Osteocyte (in vitro differentiated cells): ENCODE results near the gene NFIB. TPM values are rescaled to one million over a fixed set of nuclear protein-coding genes. Genes with fewer than 3 reads are reported as not detected.

Source experiments
- DNase-seq: peaks from one replicate; pipeline ENCODE4 v3.0.0; 2021; ENCODE audit warnings: mixed read lengths; ENCODE audit not compliant: unreplicated experiment; ENCODE audit errors: extremely low spot score
- H3K27ac Mint-ChIP-seq: one replicate; pipeline ENCODE4 v1.8.0; 2021; ENCODE audit warnings: mild to moderate bottlenecking, mixed read lengths; ENCODE audit not compliant: unreplicated experiment
- H3K27me3 Mint-ChIP-seq: one replicate; pipeline ENCODE4 v1.8.0; 2021; ENCODE audit warnings: mixed read lengths; ENCODE audit not compliant: unreplicated experiment
- H3K36me3 Mint-ChIP-seq: one replicate; pipeline ENCODE4 v1.8.0; 2021; ENCODE audit warnings: mixed read lengths; ENCODE audit not compliant: unreplicated experiment
- H3K4me1 Mint-ChIP-seq: one replicate; pipeline ENCODE4 v1.8.0; 2021; ENCODE audit warnings: mixed read lengths; ENCODE audit not compliant: unreplicated experiment
- H3K4me3 Mint-ChIP-seq: one replicate; pipeline ENCODE4 v1.8.0; 2021; ENCODE audit warnings: mild to moderate bottlenecking, moderate library complexity, mixed read lengths; ENCODE audit not compliant: unreplicated experiment
- H3K9me3 Mint-ChIP-seq: one replicate; pipeline ENCODE4 v1.8.0; 2021; ENCODE audit warnings: mixed read lengths; ENCODE audit not compliant: unreplicated experiment
- total RNA-seq: library from RNA; stranded (reverse); gene quantifications from 2 replicates; pipeline ENCODE4 v1.2.1, GENCODE V29; 2021
- TF ChIP-seq, protein P1 (sequence below): fragments of 200-600 bp; sonication (generic); IDR thresholded peaks from 2 replicates; pipeline ENCODE4 v1.5.0; 2021; ENCODE audit warnings: antibody characterized with exemption, mild to moderate bottlenecking, moderate library complexity

NFIB gene
- total RNA-seq, 1 donor from 2014 or later, result 36.1 TPM

DNA sequence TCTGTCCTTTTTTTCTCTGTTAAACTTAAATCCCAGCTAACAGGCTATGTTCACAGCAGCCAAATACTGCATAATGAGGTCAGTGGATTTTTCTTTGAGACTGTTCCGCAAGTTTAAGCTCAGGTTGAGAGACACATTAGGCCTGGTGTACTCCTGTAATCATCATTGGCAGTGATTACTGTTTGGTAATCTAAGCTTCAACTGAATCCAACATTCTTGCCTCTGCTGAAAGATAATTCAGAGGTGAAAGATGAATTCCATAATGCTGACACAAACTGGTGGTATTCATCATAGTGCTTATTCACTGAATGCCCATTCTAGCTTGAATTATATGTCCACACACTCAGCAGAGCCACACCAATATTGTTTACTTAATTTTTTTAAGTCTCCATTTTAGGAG, 108.5 kb downstream of the NFIB start:
- Mint-ChIP-seq H3K36me3 (peaks cover 2% of the 10 kb centered on the region), H3K4me1 (peaks cover 43% of the 10 kb centered on the region)

DNA sequence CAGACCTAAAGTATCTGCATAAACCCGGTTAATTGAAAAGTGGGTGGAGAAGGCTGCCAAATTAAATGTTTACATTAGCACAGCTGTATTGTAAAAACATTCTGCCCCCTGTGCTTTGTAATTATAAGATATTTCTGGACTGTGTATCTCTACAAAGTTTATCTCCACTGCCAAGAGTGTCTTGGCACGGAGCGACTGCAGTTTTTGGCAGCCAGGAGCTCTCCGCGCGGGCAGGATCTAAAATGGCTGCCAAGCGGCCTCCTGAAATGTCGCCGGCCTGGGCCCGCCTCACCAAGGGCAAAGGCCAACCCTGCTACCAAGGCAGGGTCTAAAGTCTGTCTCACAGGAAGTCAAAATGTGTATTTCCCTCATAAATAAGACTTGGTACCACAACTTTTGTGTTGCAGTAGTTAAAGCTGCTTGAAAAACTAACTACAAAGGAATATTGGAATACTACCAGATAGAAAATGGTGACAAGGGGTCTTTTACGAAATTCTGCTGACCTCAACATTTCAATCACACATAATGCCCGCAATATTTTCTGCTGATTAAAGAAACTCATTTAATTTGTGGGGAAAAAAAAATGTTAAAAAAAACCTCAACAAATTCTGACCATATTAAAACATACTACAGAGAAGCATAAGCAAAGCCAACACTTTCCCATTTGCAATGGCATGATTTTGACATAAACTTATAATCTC, 110.4 kb downstream of the NFIB start:
- Mint-ChIP-seq H3K4me3 (no peak overlapping the region), H3K4me1 (peaks cover 34% of the 10 kb centered on the region), H3K27me3 (no peaks in the 10 kb centered on the region), H3K36me3 (peaks cover 2% of the 10 kb centered on the region), H3K9me3 (no peaks in the 10 kb centered on the region), H3K27ac (no peak overlapping the region)
- TF ChIP-seq, protein P1, sequence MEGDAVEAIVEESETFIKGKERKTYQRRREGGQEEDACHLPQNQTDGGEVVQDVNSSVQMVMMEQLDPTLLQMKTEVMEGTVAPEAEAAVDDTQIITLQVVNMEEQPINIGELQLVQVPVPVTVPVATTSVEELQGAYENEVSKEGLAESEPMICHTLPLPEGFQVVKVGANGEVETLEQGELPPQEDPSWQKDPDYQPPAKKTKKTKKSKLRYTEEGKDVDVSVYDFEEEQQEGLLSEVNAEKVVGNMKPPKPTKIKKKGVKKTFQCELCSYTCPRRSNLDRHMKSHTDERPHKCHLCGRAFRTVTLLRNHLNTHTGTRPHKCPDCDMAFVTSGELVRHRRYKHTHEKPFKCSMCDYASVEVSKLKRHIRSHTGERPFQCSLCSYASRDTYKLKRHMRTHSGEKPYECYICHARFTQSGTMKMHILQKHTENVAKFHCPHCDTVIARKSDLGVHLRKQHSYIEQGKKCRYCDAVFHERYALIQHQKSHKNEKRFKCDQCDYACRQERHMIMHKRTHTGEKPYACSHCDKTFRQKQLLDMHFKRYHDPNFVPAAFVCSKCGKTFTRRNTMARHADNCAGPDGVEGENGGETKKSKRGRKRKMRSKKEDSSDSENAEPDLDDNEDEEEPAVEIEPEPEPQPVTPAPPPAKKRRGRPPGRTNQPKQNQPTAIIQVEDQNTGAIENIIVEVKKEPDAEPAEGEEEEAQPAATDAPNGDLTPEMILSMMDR, result no peak
- DNase-seq, result no peak

More for the DNA sequence above, 108.5 kb downstream of the NFIB start:
- no peak for DNase-seq
- TF ChIP-seq, protein P1, result no peak
- H3K9me3 Mint-ChIP-seq, result no peaks in the 10 kb centered on the region
- H3K4me3 Mint-ChIP-seq, result no peak overlapping the region
- H3K27ac Mint-ChIP-seq, result no peak overlapping the region
- H3K27me3 Mint-ChIP-seq, result no peaks in the 10 kb centered on the region

DNA sequence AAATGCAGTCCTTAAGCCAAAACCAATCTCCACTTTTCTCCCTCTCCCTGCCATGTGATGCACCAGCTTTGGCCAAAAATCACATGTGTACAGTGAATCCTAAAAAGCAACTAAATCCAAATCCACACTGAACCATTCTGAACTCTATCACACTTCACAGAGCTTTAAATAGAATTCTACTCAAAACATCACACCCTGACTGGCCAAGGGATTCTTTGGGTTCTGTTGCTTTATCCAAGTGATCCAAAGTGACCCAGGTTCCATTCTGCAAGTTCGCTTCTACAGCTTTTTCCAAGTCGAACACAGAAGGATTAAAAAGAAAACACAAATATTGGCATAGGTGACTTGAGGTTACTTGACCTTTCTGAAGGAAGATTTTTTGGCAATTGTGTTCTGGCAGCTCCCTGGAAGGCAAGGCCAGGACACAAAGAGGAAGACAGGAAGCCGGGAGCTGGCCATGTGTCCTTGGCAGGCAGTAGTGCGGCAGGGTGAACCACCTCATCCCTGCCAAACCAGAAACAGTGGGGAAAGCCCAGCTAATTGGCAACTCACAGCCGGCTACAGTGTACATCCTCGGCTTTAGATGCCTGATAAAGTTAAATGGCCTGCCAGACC, 115.0 kb downstream of the NFIB start:
- no peak overlapping the region for H3K27ac Mint-ChIP-seq
- peaks cover 24% of the 10 kb centered on the region for H3K4me1 Mint-ChIP-seq
- no peaks in the 10 kb centered on the region for H3K27me3 Mint-ChIP-seq
- H3K4me3 Mint-ChIP-seq, result no peak overlapping the region
- no peak for DNase-seq
- TF ChIP-seq, protein P1, result no peak
- H3K36me3 Mint-ChIP-seq, result no peaks in the 10 kb centered on the region
- no peaks in the 10 kb centered on the region for H3K9me3 Mint-ChIP-seq

DNA sequence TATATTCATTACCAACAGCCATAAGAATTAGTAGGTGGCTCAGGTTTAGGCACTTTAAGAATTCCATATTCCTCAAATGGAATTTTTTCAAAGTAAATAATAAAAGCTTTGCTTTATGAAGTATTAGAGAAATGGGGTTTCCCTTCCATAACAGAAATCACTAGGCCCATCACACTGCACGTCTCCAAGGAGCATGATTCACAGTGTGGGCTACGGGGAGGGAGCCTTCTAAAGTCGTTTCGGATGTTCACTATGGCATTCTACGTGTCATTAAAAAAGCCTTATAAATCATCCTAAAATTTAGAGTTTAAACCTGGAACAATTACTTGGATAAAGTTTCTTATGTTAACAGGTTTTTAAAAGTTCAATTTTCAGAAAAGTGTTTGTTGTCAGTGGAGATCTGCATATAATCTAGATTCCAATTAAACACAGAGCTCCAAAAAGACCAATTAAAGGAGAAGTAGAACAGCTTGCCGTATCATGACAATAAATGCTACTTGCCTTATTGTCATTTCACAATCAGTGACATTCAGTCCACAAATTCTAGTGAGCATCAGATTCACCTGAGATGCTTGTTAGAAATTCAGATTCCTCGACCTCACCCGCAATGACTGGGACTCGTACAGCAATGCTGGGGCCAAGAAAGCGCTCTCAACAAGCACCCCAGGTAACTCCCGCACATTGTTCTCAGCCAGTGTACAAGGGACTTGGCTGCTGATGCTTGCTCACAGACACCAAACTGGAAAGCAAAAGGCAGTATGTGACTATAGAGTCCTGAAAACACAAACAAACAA, 115.7 kb downstream of the NFIB start:
- H3K9me3 Mint-ChIP-seq, result no peaks in the 10 kb centered on the region
- no peak for DNase-seq
- TF ChIP-seq, protein P1, result no peak
- no peak overlapping the region for H3K27ac Mint-ChIP-seq
- H3K4me3 Mint-ChIP-seq, result no peak overlapping the region
- no peaks in the 10 kb centered on the region for H3K36me3 Mint-ChIP-seq
- no peaks in the 10 kb centered on the region for H3K27me3 Mint-ChIP-seq
- peaks cover 21% of the 10 kb centered on the region for H3K4me1 Mint-ChIP-seq
